PFSK-1 (cell line): ENCODE measurements around the gene HK1.

Experiments used
- FOXP2 ChIP-seq: optimal IDR thresholded peaks from 2 replicates; pipeline ENCODE3; 2011; ENCODE audit warnings: borderline replicate concordance, control low read depth, inconsistent platforms; ENCODE audit not compliant: insufficient read depth; ENCODE audit errors: extremely low read length, extremely low read depth
- POLR2AphosphoS5 ChIP-seq: IDR thresholded peaks from 2 replicates; pipeline ENCODE4 v1.6.1; 2012; ENCODE audit warnings: low read depth, mild to moderate bottlenecking, control low read depth, low read length, moderate library complexity
- REST ChIP-seq, 2 experiments: IDR thresholded peaks; 2 replicates each; pipeline versions ENCODE4 v1.6.1 to v1.8.0; 2011 to 2012; ENCODE audit warnings: low read depth in 2 of 2, low read length in 2 of 2, control low read depth in 1 of 2, inconsistent platforms in 1 of 2, mild to moderate bottlenecking in 1 of 2, moderate library complexity in 1 of 2; ENCODE audit not compliant: insufficient read depth in 1 of 2
- SIN3A ChIP-seq: IDR thresholded peaks from 2 replicates; pipeline ENCODE4 v1.6.1; 2012; ENCODE audit warnings: mild to moderate bottlenecking, low read length, moderate library complexity, borderline replicate concordance; ENCODE audit not compliant: insufficient read depth
- TAF1 ChIP-seq: IDR thresholded peaks from 2 replicates; pipeline ENCODE4 v1.6.1; 2012; ENCODE audit warnings: low read length, control low read depth, borderline replicate concordance; ENCODE audit not compliant: insufficient read depth

Gene HK1

GRCh38 chr10:69372126-69372980, 94.1 kb downstream of the HK1 start:
- TF ChIP-seq SIN3A (no peak), REST (IDR thresholded peaks at IDR 0.05; ENCODE audit: insufficient read depth in 1 of 2, low read depth in 2 of 2, low read length in 2 of 2) (no peak), TAF1 (no peak)

GRCh38 chr10:69374242-69374641, 95.9 kb downstream of the HK1 start:
- TF ChIP-seq POLR2AphosphoS5 (no peak), SIN3A (no peak), REST (IDR thresholded peaks at IDR 0.05; ENCODE audit: insufficient read depth in 1 of 2, low read depth in 2 of 2, low read length in 2 of 2) (no peak), FOXP2 (no peak), TAF1 (no peak)

DNA sequence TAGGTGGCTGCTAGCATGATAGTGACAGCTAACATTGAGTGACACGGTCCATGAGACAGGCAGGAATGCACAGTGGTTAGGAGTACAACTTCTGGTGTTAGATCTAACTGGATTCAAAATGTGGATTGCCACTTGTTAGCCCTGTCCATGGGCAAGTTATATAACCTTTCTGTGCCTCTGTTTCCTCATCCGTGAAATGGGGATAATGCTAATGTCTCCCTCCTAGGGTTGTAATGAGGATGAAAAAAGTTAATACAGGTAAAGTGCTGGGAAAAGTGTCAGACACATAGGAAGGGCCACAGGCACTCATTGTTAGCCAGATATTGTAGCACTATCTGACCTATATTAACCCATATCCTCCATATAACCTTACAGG, 96.6 kb downstream of the HK1 start:
- no peak for TF ChIP-seq SIN3A
- TF ChIP-seq TAF1: no peak
- TF ChIP-seq POLR2AphosphoS5: no peak
- TF ChIP-seq FOXP2: no peak
- no peak for TF ChIP-seq REST (IDR thresholded peaks at IDR 0.05; ENCODE audit: insufficient read depth in 1 of 2, low read depth in 2 of 2, low read length in 2 of 2)

GRCh38 chr10:69375307-69376151, 97.2 kb downstream of the HK1 start:
- TF ChIP-seq POLR2AphosphoS5: no peak
- TF ChIP-seq FOXP2: no peak
- no peak for TF ChIP-seq REST (IDR thresholded peaks at IDR 0.05; ENCODE audit: insufficient read depth in 1 of 2, low read depth in 2 of 2, low read length in 2 of 2)
- TF ChIP-seq SIN3A: no peak
- TF ChIP-seq TAF1: no peak
